ENCODE measurements around the gene WDR70. TPM values are rescaled to one million over a fixed set of nuclear protein-coding genes. Genes with fewer than 3 reads are reported as not detected.
"Not testable (repeated sequence)": the region's sequence is repeated elsewhere in the genome, so short reads cannot be mapped to it uniquely, and the experiment has no call there.

Gene WDR70
- total RNA-seq, 1 donor from 2014 or later, result 46.3 TPM

- DNase-seq (ENCODE audit: low spot score); H3K9me3 Mint-ChIP-seq; H3K27ac Mint-ChIP-seq; H3K27me3 Mint-ChIP-seq (ENCODE audit: insufficient read depth); H3K4me3 Mint-ChIP-seq; intact Hi-C loops (cut with micrococcal nuclease); H3K4me1 Mint-ChIP-seq (ENCODE audit: low read depth): not testable (repeated sequence)
- peaks cover 11% of the 10 kb centered on the region for H3K36me3 Mint-ChIP-seq (ENCODE audit: low read depth)
These were observed 85.5 kb downstream of the WDR70 start for GRCh38 chr5:37464581-37464980.

- peaks cover 24% of the 10 kb centered on the region for H3K9me3 Mint-ChIP-seq
- H3K36me3 Mint-ChIP-seq (ENCODE audit: low read depth), result peaks cover 16% of the 10 kb centered on the region
- H3K27me3 Mint-ChIP-seq (ENCODE audit: insufficient read depth); H3K4me1 Mint-ChIP-seq (ENCODE audit: low read depth); intact Hi-C loops (cut with micrococcal nuclease); H3K4me3 Mint-ChIP-seq; H3K27ac Mint-ChIP-seq; DNase-seq (ENCODE audit: low spot score): not testable (repeated sequence)
These were observed 90.3 kb downstream of the WDR70 start for GRCh38 chr5:37469383-37469782.

- intact Hi-C loops (cut with micrococcal nuclease), result no loop called here
- Mint-ChIP-seq H3K4me3 (no peak overlapping the region), H3K36me3 (ENCODE audit: low read depth) (peaks cover 11% of the 10 kb centered on the region), H3K27ac (no peak overlapping the region), H3K27me3 (ENCODE audit: insufficient read depth) (no peaks in the 10 kb centered on the region), H3K4me1 (ENCODE audit: low read depth) (no peaks in the 10 kb centered on the region), H3K9me3 (peaks cover 24% of the 10 kb centered on the region)
- no peak for DNase-seq (ENCODE audit: low spot score)
These were observed 92.6 kb downstream of the WDR70 start for GRCh38 chr5:37471666-37472197.

- H3K4me1 Mint-ChIP-seq (ENCODE audit: low read depth), result no peaks in the 10 kb centered on the region
- no peak overlapping the region for H3K4me3 Mint-ChIP-seq
- intact Hi-C loops (cut with micrococcal nuclease), result no loop called here
- H3K27me3 Mint-ChIP-seq (ENCODE audit: insufficient read depth), result no peaks in the 10 kb centered on the region
- H3K9me3 Mint-ChIP-seq, result peaks cover 23% of the 10 kb centered on the region
- H3K36me3 Mint-ChIP-seq (ENCODE audit: low read depth), result peaks cover 34% of the 10 kb centered on the region
- no peak overlapping the region for H3K27ac Mint-ChIP-seq
- DNase-seq (ENCODE audit: low spot score), result no peak
These were observed 98.3 kb downstream of the WDR70 start for GRCh38 chr5:37477426-37477825.

GRCh38 chr5:37478121-37478894, 99.2 kb downstream of the WDR70 start:
- no peaks in the 10 kb centered on the region for H3K27me3 Mint-ChIP-seq (ENCODE audit: insufficient read depth)
- peaks cover 38% of the 10 kb centered on the region for H3K36me3 Mint-ChIP-seq (ENCODE audit: low read depth)
- peaks cover 24% of the 10 kb centered on the region for H3K9me3 Mint-ChIP-seq
- intact Hi-C loops (cut with micrococcal nuclease), result no loop called here
- DNase-seq (ENCODE audit: low spot score), result no peak
- H3K4me3 Mint-ChIP-seq, result no peak overlapping the region
- H3K4me1 Mint-ChIP-seq (ENCODE audit: low read depth), result no peaks in the 10 kb centered on the region
- no peak overlapping the region for H3K27ac Mint-ChIP-seq

- DNase-seq (ENCODE audit: low spot score); H3K27me3 Mint-ChIP-seq (ENCODE audit: insufficient read depth); H3K4me3 Mint-ChIP-seq; intact Hi-C loops (cut with micrococcal nuclease); H3K4me1 Mint-ChIP-seq (ENCODE audit: low read depth); H3K27ac Mint-ChIP-seq: not testable (repeated sequence)
- Mint-ChIP-seq H3K36me3 (ENCODE audit: low read depth) (peaks cover 39% of the 10 kb centered on the region), H3K9me3 (peaks cover 24% of the 10 kb centered on the region)
These were observed 102.3 kb downstream of the WDR70 start for GRCh38 chr5:37481395-37481794.

- peaks cover 7% of the 10 kb centered on the region for H3K4me1 Mint-ChIP-seq (ENCODE audit: low read depth)
These were observed 111.1 kb downstream of the WDR70 start for GRCh38 chr5:37490120-37490810.

GRCh38 chr5:37490931-37491330, 111.8 kb downstream of the WDR70 start:
- no peak for DNase-seq (ENCODE audit: low spot score)
- intact Hi-C loops (cut with micrococcal nuclease), result no loop called here
- H3K9me3 Mint-ChIP-seq, result peaks cover 16% of the 10 kb centered on the region
- H3K4me1 Mint-ChIP-seq (ENCODE audit: low read depth), result peaks cover 7% of the 10 kb centered on the region
- H3K27ac Mint-ChIP-seq, result no peak overlapping the region
- no peak overlapping the region for H3K4me3 Mint-ChIP-seq
- peaks cover 24% of the 10 kb centered on the region for H3K36me3 Mint-ChIP-seq (ENCODE audit: low read depth)
- H3K27me3 Mint-ChIP-seq (ENCODE audit: insufficient read depth), result no peaks in the 10 kb centered on the region

More at GRCh38 chr5:37490120-37490810, 111.1 kb downstream of the WDR70 start:
- peaks cover 24% of the 10 kb centered on the region for H3K36me3 Mint-ChIP-seq (ENCODE audit: low read depth)
- no peak overlapping the region for H3K4me3 Mint-ChIP-seq
- H3K9me3 Mint-ChIP-seq, result peaks cover 16% of the 10 kb centered on the region
- no peak for DNase-seq (ENCODE audit: low spot score)
- no peak overlapping the region for H3K27ac Mint-ChIP-seq
- H3K27me3 Mint-ChIP-seq (ENCODE audit: insufficient read depth), result no peaks in the 10 kb centered on the region
- intact Hi-C loops (cut with micrococcal nuclease), result no loop called here

GRCh38 chr5:37492778-37493555, 113.8 kb downstream of the WDR70 start:
- intact Hi-C loops (cut with micrococcal nuclease), result no loop called here
- Mint-ChIP-seq H3K27me3 (ENCODE audit: insufficient read depth) (no peaks in the 10 kb centered on the region), H3K9me3 (peaks cover 14% of the 10 kb centered on the region), H3K27ac (no peak overlapping the region), H3K4me3 (no peak overlapping the region), H3K4me1 (ENCODE audit: low read depth) (peaks cover 7% of the 10 kb centered on the region), H3K36me3 (ENCODE audit: low read depth) (peaks cover 18% of the 10 kb centered on the region)
- DNase-seq (ENCODE audit: low spot score), result no peak

GRCh38 chr5:37494756-37495155, 115.6 kb downstream of the WDR70 start:
- Mint-ChIP-seq H3K36me3 (ENCODE audit: low read depth) (peaks cover 18% of the 10 kb centered on the region), H3K4me1 (ENCODE audit: low read depth) (peaks cover 7% of the 10 kb centered on the region), H3K27ac (no peak overlapping the region), H3K27me3 (ENCODE audit: insufficient read depth) (no peaks in the 10 kb centered on the region), H3K4me3 (no peak overlapping the region), H3K9me3 (no peaks in the 10 kb centered on the region)
- intact Hi-C loops (cut with micrococcal nuclease), result no loop called here
- no peak for DNase-seq (ENCODE audit: low spot score)

- peaks cover 18% of the 10 kb centered on the region for H3K36me3 Mint-ChIP-seq (ENCODE audit: low read depth)
- intact Hi-C loops (cut with micrococcal nuclease), result no loop called here
- peaks cover 7% of the 10 kb centered on the region for H3K4me1 Mint-ChIP-seq (ENCODE audit: low read depth)
- no peaks in the 10 kb centered on the region for H3K9me3 Mint-ChIP-seq
- no peak overlapping the region for H3K4me3 Mint-ChIP-seq
- no peak for DNase-seq (ENCODE audit: low spot score)
- no peaks in the 10 kb centered on the region for H3K27me3 Mint-ChIP-seq (ENCODE audit: insufficient read depth)
- H3K27ac Mint-ChIP-seq, result no peak overlapping the region
These were observed 116.1 kb downstream of the WDR70 start for GRCh38 chr5:37495210-37495609.

GRCh38 chr5:37495668-37496347, 116.7 kb downstream of the WDR70 start:
- H3K4me1 Mint-ChIP-seq (ENCODE audit: low read depth), result peaks cover 7% of the 10 kb centered on the region

More at GRCh38 chr5:37495668-37496347, 116.7 kb downstream of the WDR70 start:
- Mint-ChIP-seq H3K36me3 (ENCODE audit: low read depth) (peaks cover 18% of the 10 kb centered on the region), H3K9me3 (no peaks in the 10 kb centered on the region), H3K4me3 (no peak overlapping the region), H3K27ac (no peak overlapping the region), H3K27me3 (ENCODE audit: insufficient read depth) (no peaks in the 10 kb centered on the region)
- intact Hi-C loops (cut with micrococcal nuclease), result no loop called here
- no peak for DNase-seq (ENCODE audit: low spot score)

All from activated T-helper 1 cell treated with anti-CD3 and anti-CD28 coated beads, Interleukin-12 subunit alpha, Interleukin-12 subunit beta, Interleukin-2, Interleukin-4 antibody, amounts not matched to agents 30 ng/mL and 10 ng/mL and 1 ng/mL, durations not matched to agents 14 hours and 24 hours and 36 hours (primary cell).